Stimulated activated CD8-positive, alpha-beta memory T cell treated with anti-CD3 and anti-CD28 coated beads, Interleukin-15, amount 100 ng/mL, for 24 hours (primary cell): Measurements from ENCODE around the gene WDR72.
"Not testable (repeated sequence)": the region's sequence is repeated elsewhere in the genome, so short reads cannot be mapped to it uniquely, and the experiment has no call there.

ENCODE experiments used
- DNase-seq: peaks from one replicate; pipeline ENCODE4 v3.0.0-alpha.2; 2020; ENCODE audit warnings: low read depth

Gene WDR72

DNA sequence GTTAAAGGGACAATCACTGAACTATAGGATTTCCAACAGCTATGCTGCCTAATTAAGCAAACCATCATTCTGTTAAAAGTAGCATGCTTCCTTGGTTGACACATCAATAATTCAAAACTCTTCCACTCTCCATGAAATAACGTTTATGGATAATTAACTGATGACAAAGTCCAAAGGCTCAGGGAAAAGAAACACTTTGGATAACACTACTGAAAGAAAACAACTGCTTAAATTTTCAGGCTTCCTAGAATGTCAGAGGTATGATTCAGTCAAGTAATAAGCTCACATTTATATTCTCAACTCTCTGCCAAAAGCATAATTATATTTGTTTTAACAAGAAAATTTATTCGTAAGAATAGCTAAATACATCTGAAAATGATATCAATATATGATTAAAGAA, 49.6 kb downstream of the WDR72 start:
- no peak for DNase-seq

- no peak for DNase-seq
Observed at GRCh38 chr15:53695365-53695764, 64.1 kb downstream of the WDR72 start.

DNA sequence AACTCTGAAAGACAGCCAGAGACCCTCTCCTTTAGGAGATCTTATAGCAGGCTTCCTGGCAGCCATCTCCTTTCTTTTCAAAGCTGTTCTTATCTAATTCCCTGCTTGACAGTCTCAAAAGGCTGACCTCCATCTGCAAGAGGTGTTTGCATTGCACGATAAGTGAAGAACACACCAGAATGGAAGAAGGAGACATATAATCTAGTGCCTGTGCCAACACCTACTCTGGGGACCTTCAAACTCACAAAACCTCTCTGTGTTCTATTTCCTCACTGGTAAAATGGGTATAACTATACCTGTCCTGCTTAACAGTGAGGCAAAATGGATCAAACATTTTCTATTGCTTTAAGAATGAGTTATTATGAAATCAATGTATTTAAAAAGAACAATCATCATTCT, 65.0 kb downstream of the WDR72 start:
- DNase-seq = no peak

- DNase-seq = no peak
Observed at GRCh38 chr15:53693729-53694475, 65.6 kb downstream of the WDR72 start.

DNA sequence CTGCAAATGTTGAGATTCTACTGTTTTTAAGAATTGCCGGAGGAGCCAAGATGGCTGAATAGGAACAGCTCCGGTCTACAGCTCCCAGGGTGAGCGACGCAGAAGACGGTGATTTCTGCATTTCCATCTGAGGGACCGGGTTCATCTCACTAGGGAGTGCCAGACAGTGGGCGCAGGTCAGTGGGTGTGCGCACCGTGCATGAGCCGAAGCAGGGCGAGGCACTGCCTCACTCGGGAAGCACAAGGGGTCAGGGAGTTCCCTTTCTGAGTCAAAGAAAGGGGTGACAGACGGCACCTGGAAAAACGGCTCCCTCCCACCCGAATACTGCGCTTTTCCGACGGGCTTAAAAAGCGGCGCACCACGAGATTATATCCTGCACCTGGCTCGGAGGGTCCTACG, 75.3 kb downstream of the WDR72 start:
- not testable (repeated sequence) for DNase-seq

DNA sequence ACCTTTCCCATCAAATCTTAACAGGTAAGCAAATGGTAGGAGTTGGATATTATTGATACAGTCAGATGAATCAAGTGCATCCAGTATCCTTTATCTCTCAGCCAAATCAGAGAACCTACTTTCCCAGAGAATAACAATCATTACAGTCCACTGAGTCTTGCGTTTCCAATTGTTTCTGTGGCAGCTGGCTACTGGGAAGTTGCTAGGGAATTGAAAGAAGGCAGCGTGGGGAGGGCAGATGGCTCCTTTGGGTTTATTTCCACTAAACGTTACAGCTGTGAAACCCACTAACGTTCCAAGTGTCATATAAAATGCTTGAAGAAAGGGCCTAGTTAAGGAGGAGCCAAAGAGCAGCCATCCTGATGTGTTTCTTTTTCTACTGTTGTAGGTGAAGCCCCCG, 78.4 kb downstream of the WDR72 start:
- no peak for DNase-seq

- DNase-seq = no peak
Observed at GRCh38 chr15:53675832-53676231, 83.6 kb downstream of the WDR72 start.

DNA sequence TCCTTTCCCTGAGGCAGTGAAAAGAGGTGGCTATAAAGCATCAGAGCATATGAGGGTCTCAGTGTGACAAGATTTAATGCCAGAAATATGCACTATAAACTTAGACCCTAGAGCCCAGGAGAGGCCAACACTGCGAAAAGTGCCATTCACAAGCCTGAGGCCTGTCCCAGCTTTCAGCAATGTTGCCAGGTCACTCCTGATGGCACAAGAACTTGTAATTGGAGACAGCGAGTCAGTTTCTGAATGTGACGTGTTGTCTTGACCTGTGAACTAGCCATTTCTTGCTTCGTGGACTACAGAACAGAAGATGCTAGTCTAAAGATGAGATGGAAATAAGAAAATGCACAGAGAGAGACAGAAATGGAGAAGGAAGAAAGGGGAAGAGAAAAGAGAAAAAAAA, 87.9 kb downstream of the WDR72 start:
- DNase-seq = no peak

- no peak for DNase-seq
Observed at GRCh38 chr15:53670701-53671100, 88.8 kb downstream of the WDR72 start.

GRCh38 chr15:53665930-53666329, 93.5 kb downstream of the WDR72 start:
- no peak for DNase-seq

GRCh38 chr15:53658827-53659555, 100.5 kb downstream of the WDR72 start:
- DNase-seq = no peak

- DNase-seq = no peak
Observed at GRCh38 chr15:53658255-53658654, 101.2 kb downstream of the WDR72 start.

GRCh38 chr15:53648934-53649333, 110.5 kb downstream of the WDR72 start:
- DNase-seq = no peak

DNA sequence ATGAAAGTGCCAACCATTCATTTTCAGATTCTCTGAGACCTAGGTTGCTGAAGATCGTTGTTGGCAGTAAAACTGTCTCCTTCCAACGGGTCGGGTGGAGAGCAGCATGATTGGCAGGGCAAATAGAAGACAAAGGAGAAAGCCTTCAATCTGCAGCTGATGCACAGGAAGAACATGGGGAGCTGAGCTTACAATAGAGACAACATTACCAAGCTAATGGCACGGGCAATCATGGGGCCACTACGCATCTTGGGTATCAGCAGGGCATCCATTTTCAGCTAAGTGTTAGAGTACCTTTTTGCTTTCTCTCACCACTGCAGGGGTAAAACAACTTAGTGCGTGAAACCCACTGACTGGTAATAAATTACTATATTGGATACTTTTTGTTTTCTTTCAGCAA, 114.8 kb downstream of the WDR72 start:
- DNase-seq = no peak

GRCh38 chr15:53634517-53635106, 124.9 kb downstream of the WDR72 start:
- no peak for DNase-seq

DNA sequence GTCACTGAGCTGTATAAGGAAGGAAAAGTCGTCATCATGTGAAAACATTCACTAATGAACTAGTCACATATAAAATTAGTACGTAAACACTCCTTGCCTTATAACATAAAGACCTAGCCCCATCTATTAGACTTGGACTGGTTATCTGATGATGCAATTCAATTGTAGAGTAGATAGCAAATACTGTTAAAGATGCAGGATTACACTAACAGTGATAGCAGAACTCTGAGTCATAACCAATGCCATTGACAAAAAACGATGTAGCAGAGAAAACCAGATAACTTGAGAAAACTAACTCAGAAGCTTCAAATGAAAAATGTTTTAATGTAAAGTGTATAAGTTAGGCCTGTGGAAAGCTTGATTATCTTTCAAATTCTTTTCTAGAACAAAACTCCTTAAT, 132.2 kb downstream of the WDR72 start:
- no peak for DNase-seq

- DNase-seq = no peak
Observed at GRCh38 chr15:53625962-53626845, 133.3 kb downstream of the WDR72 start.

- no peak for DNase-seq
Observed at GRCh38 chr15:53625260-53625659, 134.2 kb downstream of the WDR72 start.

GRCh38 chr15:53618461-53618860, 141.0 kb downstream of the WDR72 start:
- DNase-seq = no peak

DNA sequence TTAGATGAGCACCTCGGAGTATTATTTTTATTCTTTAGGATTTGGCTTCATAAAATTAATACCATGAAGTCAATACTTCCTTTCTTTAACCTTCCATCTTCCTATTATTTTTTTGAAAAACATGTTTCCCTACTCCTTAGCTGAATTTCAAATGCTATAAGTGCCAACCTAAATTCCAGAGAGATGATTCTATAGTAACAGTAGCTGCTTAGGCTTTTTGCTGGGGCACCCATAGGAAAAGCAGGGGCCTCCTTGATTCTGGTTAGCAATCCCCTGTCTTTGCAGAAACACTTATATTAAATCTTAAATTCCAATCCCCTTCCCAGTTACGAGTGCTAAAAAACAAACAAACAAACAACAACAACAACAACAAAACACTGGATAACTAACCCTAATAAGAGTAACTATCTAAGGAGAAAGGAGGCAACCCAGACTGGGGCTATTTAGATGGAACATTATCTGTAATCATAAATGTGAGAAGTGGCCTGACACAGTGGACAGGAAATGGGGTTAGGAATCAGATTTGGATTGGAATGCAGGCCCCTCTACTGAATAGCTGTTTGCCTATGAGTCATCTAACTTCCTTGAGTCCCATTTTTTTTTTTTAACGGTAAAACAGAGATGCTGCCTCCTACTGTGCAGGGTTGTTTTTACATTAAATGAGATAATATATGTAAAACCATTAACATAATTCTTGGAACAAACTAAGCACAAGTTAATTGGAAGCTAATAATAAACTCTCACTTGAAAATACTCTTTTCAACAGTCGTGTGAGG, 148.1 kb downstream of the WDR72 start:
- DNase-seq = no peak

DNA sequence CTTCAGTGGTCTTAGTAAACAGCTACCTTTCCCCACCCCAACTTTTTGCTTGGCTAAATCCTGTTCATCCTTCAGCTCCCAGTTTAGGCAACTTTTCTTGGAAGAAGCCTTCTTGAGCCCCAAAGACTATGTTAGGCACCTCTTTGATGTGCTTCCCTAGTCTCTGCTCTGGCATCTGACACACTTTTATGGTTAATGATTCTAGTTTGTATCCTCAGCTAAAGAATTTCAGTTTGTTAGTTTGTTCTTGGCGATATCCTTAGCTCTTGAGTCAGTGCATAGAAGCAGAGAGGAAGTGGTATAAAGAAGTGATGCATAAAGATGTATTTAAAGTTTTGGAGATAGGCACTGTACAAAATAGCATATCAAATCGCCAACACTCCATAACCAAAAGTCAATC, 168.4 kb downstream of the WDR72 start:
- no peak for DNase-seq

DNA sequence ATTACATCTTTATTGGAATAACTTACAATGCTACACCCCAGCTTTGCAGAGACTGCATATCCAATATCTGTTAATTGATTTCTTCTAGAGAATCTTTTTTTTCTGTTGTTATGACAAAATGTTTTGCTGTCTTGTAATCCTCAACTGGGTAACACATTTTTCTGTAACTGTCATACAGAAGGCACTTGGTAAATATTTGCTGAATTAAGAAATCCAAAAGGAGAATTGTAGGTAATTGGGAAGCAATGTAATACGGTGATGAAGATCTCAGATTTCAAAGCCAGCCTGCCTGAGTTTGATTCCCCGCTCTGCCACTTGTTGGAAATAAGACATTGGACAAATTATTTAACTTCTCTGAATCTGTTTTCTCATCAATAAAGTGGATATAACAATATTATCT, 169.1 kb downstream of the WDR72 start:
- DNase-seq = no peak
